Smooth muscle cell (in vitro differentiated cells): ENCODE measurements around the gene STARD10. TPM values are rescaled to one million over a fixed set of nuclear protein-coding genes. Genes with fewer than 3 reads are reported as not detected.

Source experiments
- DNase-seq: peaks from one replicate; lab custom pipeline; 2025; ENCODE audit not compliant: unreplicated experiment; lab: John Stamatoyannopoulos, UW
- H2AFZ ChIP-seq: fragments of 200-600 bp; sonication (generic); 2 replicates; pipeline ENCODE4 v1.6.0; 2016; ENCODE audit warnings: antibody characterized with exemption, low read depth, mild to moderate bottlenecking
- H3F3A ChIP-seq: fragments of 200-600 bp; sonication (generic); 2 replicates; pipeline ENCODE4 v1.6.0; 2017; ENCODE audit warnings: antibody characterized with exemption, low read depth
- H3K27ac ChIP-seq: fragments of 200-600 bp; sonication (generic); 2 replicates; pipeline ENCODE4 v1.5.1; 2016; ENCODE audit warnings: low read depth, mild to moderate bottlenecking
- H3K27me3 ChIP-seq: fragments of 200-600 bp; sonication (generic); 2 replicates; pipeline ENCODE4 v1.6.1; 2016; ENCODE audit warnings: low read depth, mild to moderate bottlenecking
- H3K36me3 ChIP-seq: fragments of 200-600 bp; sonication (generic); 2 replicates; pipeline ENCODE4 v1.5.1; 2016; ENCODE audit warnings: low read depth
- H3K4me1 ChIP-seq: fragments of 200-600 bp; sonication (generic); 2 replicates; pipeline ENCODE4 v1.5.1; 2016; ENCODE audit warnings: low read depth
- H3K4me2 ChIP-seq: fragments of 200-600 bp; sonication (generic); 2 replicates; pipeline ENCODE4 v1.6.0; 2016; ENCODE audit warnings: mild to moderate bottlenecking
- H3K4me3 ChIP-seq: fragments of 200-600 bp; sonication (generic); 2 replicates; pipeline ENCODE4 v1.5.1; 2016; ENCODE audit warnings: mild to moderate bottlenecking
- H3K79me2 ChIP-seq: fragments of 200-600 bp; sonication (generic); 2 replicates; pipeline ENCODE4 v1.6.0; 2016; ENCODE audit warnings: low read depth, mild to moderate bottlenecking
- H3K9ac ChIP-seq: fragments of 200-600 bp; sonication (generic); 2 replicates; pipeline ENCODE4 v1.6.0; 2016; ENCODE audit warnings: low read depth
- H3K9me3 ChIP-seq: fragments of 200-600 bp; sonication (generic); replicated peaks from 2 replicates; pipeline ENCODE4 v1.5.1; 2016; ENCODE audit warnings: low read depth
- H4K20me1 ChIP-seq: fragments of 200-600 bp; sonication (generic); 2 replicates; pipeline ENCODE4 v1.6.0; 2016; ENCODE audit warnings: low read depth
- CTCF ChIP-seq: fragments of 200-600 bp; sonication (generic); IDR thresholded peaks from 2 replicates; pipeline ENCODE4 v1.5.1; 2017; ENCODE audit warnings: borderline replicate concordance, mild to moderate bottlenecking, antibody characterized with exemption; ENCODE audit not compliant: insufficient read depth, poor library complexity, severe bottlenecking
- WGBS: methylation state at CpG from one replicate; pipeline ENCODE4 v1.1.7; 2016; ENCODE audit warnings: low lambda C conversion rate; 5-methylcytosine and 5-hydroxymethylcytosine counted together
- polyA plus RNA-seq: library from polyadenylated mRNA; unstranded; fragments of >200 nt; fragmentation: Nextera tagmentation; extraction: Ambion mirVana; gene quantifications from 2 replicates; pipeline ENCODE4 v1.2.1, GENCODE V29; 2016
- total RNA-seq: library from RNA; depleted of rRNA; stranded (reverse); fragments of >200 nt; gene quantifications from 2 replicates; pipeline ENCODE4 v1.2.3, GENCODE V29; 2014

STARD10 gene
- total and polyA plus RNA-seq, 2 experiments from 2014 or later: 87.7 to 130 TPM

- 25% methylated on average over 10 of the region's 10 CpGs for WGBS
- H3K9me3 ChIP-seq: no peaks in the 10 kb centered on the region
- peak overlapping the region; percentile 16 for H3K4me2 ChIP-seq
- peaks cover 16% of the 10 kb centered on the region for H3K4me1 ChIP-seq
- no peak for TF ChIP-seq CTCF
- H2AFZ ChIP-seq: no peak overlapping the region
- H4K20me1 ChIP-seq: no peaks in the 10 kb centered on the region
- no peak for DNase-seq
- H3K36me3 ChIP-seq: no peaks in the 10 kb centered on the region
- no peaks in the 10 kb centered on the region for H3F3A ChIP-seq
- no peaks in the 10 kb centered on the region for H3K27me3 ChIP-seq
- H3K27ac ChIP-seq: peak overlapping the region; percentile 25
- no peak overlapping the region for H3K9ac ChIP-seq
- no peak overlapping the region for H3K4me3 ChIP-seq
- no peaks in the 10 kb centered on the region for H3K79me2 ChIP-seq
Measured at GRCh38 chr11:72789493-72790131, 4.2 kb downstream of the STARD10 start.

GRCh38 chr11:72788241-72788640 is 5.6 kb downstream of the STARD10 start:
- no peak overlapping the region for H3K4me2 ChIP-seq
- no peak overlapping the region for H3K9ac ChIP-seq
- H3K4me1 ChIP-seq: peaks cover 8% of the 10 kb centered on the region
- no peaks in the 10 kb centered on the region for H3K27me3 ChIP-seq
- H3K4me3 ChIP-seq: no peak overlapping the region
- WGBS: 74% methylated on average over 7 of the region's 7 CpGs
- no peaks in the 10 kb centered on the region for H3F3A ChIP-seq
- H3K9me3 ChIP-seq: no peaks in the 10 kb centered on the region
- H2AFZ ChIP-seq: no peak overlapping the region
- H3K27ac ChIP-seq: no peak overlapping the region
- no peaks in the 10 kb centered on the region for H4K20me1 ChIP-seq
- DNase-seq: no peak
- no peak for TF ChIP-seq CTCF
- no peaks in the 10 kb centered on the region for H3K36me3 ChIP-seq
- H3K79me2 ChIP-seq: no peaks in the 10 kb centered on the region

GRCh38 chr11:72787216-72788104 is 6.4 kb downstream of the STARD10 start:
- no peak for TF ChIP-seq CTCF
- Histone ChIP-seq H3K9ac (no peak overlapping the region), H3K27me3 (no peaks in the 10 kb centered on the region), H3K4me1 (peaks cover 7% of the 10 kb centered on the region), H3K36me3 (no peaks in the 10 kb centered on the region), H3K27ac (no peak overlapping the region), H3F3A (peaks cover 2% of the 10 kb centered on the region), H3K4me2 (no peak overlapping the region), H3K9me3 (no peaks in the 10 kb centered on the region), H4K20me1 (no peaks in the 10 kb centered on the region), H2AFZ (no peak overlapping the region), H3K79me2 (no peaks in the 10 kb centered on the region), H3K4me3 (no peak overlapping the region)
- WGBS: 50% methylated on average over 16 of the region's 16 CpGs
- no peak for DNase-seq
